ENCODE data around the gene VRK2. TPM values are rescaled to one million over a fixed set of nuclear protein-coding genes. Genes with fewer than 3 reads are reported as not detected.

The VRK2 gene
- total and polyA plus RNA-seq, 7 donors: 6.2 to 30.2 (median 17.7) TPM

DNA sequence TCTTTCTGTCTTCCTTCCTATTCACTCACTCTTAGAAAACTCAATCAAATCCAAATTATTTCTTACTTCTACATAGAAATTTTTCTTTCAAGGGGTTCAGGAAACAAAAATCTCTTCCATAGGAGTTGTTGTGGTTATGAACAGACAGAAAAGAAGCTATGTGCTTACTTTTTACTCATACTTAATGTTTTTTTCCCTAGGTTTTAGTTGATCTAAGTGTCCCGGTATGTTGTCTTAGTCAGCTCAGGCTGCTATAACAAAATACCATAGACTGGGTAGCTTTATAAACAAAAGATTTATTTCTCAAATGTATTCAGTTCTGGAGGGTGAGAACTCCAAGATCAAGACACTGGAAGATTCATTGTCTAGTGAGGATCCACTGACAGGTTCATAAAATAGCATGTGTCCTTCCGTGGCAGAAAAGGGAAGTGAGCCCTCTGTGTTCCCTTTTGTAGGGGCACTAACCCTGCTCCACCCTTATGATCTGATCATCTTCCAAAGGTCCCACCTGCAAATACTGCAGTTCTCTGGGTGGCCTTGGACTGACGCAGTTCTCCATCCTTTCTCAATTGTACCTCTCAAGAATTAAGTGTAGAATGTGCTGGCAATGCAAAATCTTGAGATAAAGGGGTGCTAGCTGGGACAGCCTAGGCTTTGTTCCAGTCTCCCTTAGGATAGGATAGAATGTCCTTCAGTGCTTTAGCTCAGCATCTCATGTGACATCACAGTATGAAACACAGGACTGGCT lies 14.4 kb upstream of the VRK2 start:
- 77 to 85% (median 78%) methylated on average over 3 of the region's 3 CpGs for WGBS, 3 donors
- DNase-seq (no peak), ATAC-seq (no peak)
- TF ChIP-seq, protein P1, sequence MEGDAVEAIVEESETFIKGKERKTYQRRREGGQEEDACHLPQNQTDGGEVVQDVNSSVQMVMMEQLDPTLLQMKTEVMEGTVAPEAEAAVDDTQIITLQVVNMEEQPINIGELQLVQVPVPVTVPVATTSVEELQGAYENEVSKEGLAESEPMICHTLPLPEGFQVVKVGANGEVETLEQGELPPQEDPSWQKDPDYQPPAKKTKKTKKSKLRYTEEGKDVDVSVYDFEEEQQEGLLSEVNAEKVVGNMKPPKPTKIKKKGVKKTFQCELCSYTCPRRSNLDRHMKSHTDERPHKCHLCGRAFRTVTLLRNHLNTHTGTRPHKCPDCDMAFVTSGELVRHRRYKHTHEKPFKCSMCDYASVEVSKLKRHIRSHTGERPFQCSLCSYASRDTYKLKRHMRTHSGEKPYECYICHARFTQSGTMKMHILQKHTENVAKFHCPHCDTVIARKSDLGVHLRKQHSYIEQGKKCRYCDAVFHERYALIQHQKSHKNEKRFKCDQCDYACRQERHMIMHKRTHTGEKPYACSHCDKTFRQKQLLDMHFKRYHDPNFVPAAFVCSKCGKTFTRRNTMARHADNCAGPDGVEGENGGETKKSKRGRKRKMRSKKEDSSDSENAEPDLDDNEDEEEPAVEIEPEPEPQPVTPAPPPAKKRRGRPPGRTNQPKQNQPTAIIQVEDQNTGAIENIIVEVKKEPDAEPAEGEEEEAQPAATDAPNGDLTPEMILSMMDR (IDR thresholded peaks at IDR 0.05): no peak
- Histone ChIP-seq H3K9me3 (no peaks in the 10 kb centered on the region), H3K4me3 (no peak overlapping the region), H3K4me1 (no peaks in the 10 kb centered on the region), H3K27me3 (ENCODE audit: insufficient read depth in 3 of 3, low read length in 2 of 3) (no peaks in the 10 kb centered on the region), H3K36me3 (ENCODE audit: insufficient read depth in 1 of 2, low read depth in 1 of 2) (no peaks in the 10 kb centered on the region), H3K27ac (no peak overlapping the region)
- intact Hi-C loops (cut with DNase I): no loop called here

DNA sequence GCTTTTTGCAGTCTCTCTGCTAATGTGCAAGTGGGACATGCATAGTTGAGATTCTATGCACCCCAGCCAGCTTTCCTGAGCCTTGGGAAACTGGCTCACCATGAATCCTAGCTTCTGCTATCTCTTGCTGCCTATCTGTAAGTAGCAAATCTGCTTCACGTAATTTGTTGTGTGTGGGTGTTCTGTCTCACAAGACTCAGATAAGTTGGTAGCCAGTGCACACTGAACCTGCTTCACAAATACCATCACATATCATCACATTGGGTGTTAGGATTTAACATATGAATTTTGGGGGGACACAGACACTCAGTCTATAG lies 13.9 kb upstream of the VRK2 start:
- no peaks in the 10 kb centered on the region for H3K27me3 ChIP-seq (ENCODE audit: insufficient read depth in 3 of 3, low read length in 2 of 3)
- WGBS, 3 donors: 94 to 100% (median 96%) methylated on average over 1 of the region's 1 CpG
- intact Hi-C loops (cut with DNase I): no loop called here

DNA sequence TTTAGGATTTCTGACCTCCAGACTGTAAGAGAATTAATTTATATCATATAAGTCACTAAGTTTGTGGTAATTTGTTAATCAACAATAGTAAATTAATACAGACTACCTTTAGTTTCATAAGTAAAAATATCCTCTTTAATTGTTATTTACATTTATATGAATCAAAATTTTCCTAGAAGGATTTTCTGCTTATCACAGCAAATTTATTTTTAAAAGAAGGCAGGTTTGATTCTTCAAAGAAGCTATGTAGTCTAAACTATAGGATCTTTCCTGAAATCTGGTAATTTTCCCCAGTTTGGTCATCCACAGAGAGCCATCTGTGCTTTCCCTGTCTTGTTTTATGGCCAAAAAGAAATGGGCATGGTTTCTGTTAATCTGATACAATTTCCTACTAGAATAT lies 13.1 kb upstream of the VRK2 start:
- TF ChIP-seq, protein P1 (IDR thresholded peaks at IDR 0.05): no peak
- H3K4me1 ChIP-seq: no peaks in the 10 kb centered on the region
- no peak overlapping the region for H3K27ac ChIP-seq
- ATAC-seq (no peak), DNase-seq (no peak)
- H3K4me3 ChIP-seq: no peak overlapping the region
- no peaks in the 10 kb centered on the region for H3K27me3 ChIP-seq (ENCODE audit: insufficient read depth in 3 of 3, low read length in 2 of 3)
- H3K36me3 ChIP-seq (ENCODE audit: insufficient read depth in 1 of 2, low read depth in 1 of 2): no peaks in the 10 kb centered on the region
- no peaks in the 10 kb centered on the region for H3K9me3 ChIP-seq
- intact Hi-C loops (cut with DNase I): no loop called here

More for the DNA sequence above, 13.9 kb upstream of the VRK2 start:
- TF ChIP-seq, protein P1 (IDR thresholded peaks at IDR 0.05): no peak
- DNase-seq (no peak), ATAC-seq (no peak)
- Histone ChIP-seq H3K36me3 (ENCODE audit: insufficient read depth in 1 of 2, low read depth in 1 of 2) (no peaks in the 10 kb centered on the region), H3K4me1 (no peaks in the 10 kb centered on the region), H3K4me3 (no peak overlapping the region), H3K9me3 (no peaks in the 10 kb centered on the region), H3K27ac (no peak overlapping the region)

DNA sequence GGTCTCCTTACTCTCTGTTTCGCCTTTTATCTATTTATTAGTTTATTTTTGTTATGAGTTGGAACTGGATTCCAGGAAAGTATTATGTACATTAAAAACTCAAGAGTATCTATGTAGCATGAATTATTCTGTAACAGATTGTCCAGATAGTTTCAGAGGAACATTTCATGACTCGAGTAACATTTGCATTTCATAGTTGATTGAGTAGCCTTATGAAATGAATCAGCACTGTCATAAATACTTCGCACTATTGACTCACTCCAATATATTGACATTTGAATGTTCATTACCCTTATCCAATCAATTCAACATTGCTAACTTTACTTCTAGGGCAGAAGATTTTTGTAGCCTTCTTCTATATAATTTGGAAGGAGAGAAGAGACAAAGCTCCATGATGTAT lies 11.3 kb upstream of the VRK2 start:
- no peaks in the 10 kb centered on the region for H3K4me1 ChIP-seq
- ATAC-seq: no peak
- H3K4me3 ChIP-seq: no peak overlapping the region
- no peak overlapping the region for H3K27ac ChIP-seq
- H3K9me3 ChIP-seq: no peaks in the 10 kb centered on the region
- no peak for DNase-seq
- peaks cover 0 to 3% of the 10 kb centered on the region in 2 donors for H3K36me3 ChIP-seq (ENCODE audit: insufficient read depth in 1 of 2, low read depth in 1 of 2)
- 93 to 96% (median 95%) methylated on average over 3 of the region's 3 CpGs for WGBS, 3 donors
- TF ChIP-seq, protein P1 (IDR thresholded peaks at IDR 0.05): no peak
- intact Hi-C loops (cut with DNase I): no loop called here
- H3K27me3 ChIP-seq (ENCODE audit: insufficient read depth in 3 of 3, low read length in 2 of 3): no peaks in the 10 kb centered on the region

DNA sequence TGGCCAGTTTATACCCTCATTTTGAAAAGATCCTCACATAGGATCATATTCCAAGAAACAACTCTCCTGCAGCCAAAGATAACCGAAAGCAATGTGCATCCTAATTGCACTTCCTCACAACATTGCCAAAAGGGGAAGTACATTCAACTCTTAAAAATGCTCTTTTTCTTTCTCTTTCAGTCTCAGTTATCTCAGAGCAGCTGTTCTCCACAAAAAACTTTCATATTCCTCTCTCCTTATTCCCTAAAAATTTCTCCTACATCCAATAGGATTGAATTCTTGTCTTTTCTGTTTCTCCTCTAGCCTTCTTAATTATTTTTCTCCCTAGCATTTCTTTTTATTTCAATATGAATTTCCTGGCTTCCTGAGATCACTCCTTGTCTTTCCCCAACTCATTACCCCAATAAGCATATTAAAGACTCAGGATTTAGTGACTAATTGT lies 7.4 kb upstream of the VRK2 start:
- Histone ChIP-seq H3K4me3 (no peak overlapping the region), H3K36me3 (ENCODE audit: insufficient read depth in 1 of 2, low read depth in 1 of 2) (peaks cover 0 to 8% of the 10 kb centered on the region in 2 donors), H3K27me3 (ENCODE audit: insufficient read depth in 3 of 3, low read length in 2 of 3) (no peaks in the 10 kb centered on the region), H3K27ac (no peak overlapping the region), H3K4me1 (no peaks in the 10 kb centered on the region), H3K9me3 (no peaks in the 10 kb centered on the region)
- intact Hi-C loops (cut with DNase I): no loop called here
- ATAC-seq (no peak), DNase-seq (no peak)
- TF ChIP-seq, protein P1 (IDR thresholded peaks at IDR 0.05): no peak
- 12 to 37% (median 30%) methylated on average over 1 of the region's 1 CpG for WGBS, 3 donors

Measured in psoas muscle (tissue), 8 donors.